GM21619 (cell line): ENCODE data around the gene CREB3L2.
"Not testable (repeated sequence)": the region's sequence is repeated elsewhere in the genome, so short reads cannot be mapped to it uniquely, and the experiment has no call there.

Experiments used
- ATAC-seq: cut with Tn5 transposase; IDR thresholded peaks from one replicate; pipeline ENCODE4 v1.9.1; 2021; ENCODE audit not compliant: unreplicated experiment

CREB3L2 gene, protein sequence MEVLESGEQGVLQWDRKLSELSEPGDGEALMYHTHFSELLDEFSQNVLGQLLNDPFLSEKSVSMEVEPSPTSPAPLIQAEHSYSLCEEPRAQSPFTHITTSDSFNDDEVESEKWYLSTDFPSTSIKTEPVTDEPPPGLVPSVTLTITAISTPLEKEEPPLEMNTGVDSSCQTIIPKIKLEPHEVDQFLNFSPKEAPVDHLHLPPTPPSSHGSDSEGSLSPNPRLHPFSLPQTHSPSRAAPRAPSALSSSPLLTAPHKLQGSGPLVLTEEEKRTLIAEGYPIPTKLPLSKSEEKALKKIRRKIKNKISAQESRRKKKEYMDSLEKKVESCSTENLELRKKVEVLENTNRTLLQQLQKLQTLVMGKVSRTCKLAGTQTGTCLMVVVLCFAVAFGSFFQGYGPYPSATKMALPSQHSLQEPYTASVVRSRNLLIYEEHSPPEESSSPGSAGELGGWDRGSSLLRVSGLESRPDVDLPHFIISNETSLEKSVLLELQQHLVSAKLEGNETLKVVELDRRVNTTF

DNA sequence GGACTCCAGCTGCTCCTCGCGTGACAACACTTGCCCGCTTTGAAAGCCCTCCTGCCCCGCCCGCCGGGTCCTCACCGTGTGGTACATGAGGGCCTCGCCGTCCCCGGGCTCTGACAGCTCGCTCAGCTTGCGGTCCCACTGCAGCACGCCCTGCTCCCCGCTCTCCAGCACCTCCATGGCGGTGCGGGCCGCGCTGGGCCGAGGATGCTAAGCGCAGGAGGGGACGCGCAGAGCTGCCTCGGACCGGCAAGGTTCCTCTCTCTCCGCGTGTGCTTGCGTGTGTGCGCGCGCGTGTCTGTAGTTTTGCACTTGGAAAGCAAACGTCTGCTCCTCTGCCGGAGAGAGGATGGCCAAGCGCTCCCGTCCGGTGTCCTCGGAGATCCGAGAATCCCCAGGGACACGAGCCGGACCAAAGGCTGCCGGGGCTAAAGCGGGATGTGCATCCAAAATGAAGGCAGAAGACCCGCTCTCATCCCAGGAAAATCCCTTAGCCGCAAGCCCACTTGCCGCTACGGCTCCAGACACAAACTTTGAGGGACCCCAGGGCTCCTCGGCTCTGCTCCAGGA, at the start of gene CREB3L2:
Gene CREB3L2 (minus strand): TSS at position 558 of the 567 bp plus-strand sequence. CDS start 381 bp downstream, at position 177.
- ATAC-seq: peak; percentile 31

DNA sequence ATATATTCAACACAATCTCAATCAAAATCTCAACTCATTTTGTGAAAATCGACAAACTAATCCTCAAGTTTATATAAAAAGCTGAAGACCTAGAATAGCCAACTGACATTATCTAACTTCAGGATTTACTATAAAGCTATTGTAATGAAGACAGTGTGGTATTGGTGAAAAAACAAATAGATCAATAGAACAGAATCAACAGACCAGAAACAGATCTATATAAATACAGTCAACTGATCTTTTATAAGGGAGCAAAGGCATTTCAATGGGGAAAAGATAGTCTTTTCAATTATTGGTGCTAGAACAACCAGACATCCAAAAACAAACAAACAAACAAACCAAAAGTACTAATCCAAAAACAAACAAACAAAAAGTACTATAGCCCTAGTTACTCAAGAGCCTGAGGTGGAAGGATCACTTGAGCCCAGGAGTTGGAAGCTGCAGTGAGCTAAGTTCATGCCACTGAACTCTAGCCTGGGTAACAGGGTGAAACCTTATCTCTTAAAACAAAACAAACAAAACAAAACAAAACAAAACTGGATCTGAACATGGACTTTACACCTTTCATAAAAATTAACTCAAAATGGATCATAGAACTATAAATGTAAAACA, 47.7 kb upstream of the CREB3L2 start:
- no peak for ATAC-seq

DNA sequence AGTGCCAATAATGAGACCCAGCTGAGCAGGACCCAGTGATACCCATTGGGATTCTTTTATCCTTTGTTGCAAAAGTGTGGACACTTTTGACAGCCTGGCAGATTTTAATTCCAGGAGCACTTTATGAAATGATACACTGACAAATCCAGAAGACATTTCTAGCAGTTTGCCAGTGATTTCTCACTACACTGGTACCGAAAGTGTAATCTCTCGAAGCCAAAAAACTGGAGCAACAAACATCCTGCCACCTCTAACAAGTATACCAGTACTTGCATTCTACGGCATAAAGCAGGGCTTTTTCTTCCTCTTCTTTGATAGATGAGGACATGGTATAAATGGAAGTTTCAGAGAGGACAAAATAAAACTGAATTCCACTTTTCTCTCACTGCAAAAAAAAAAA, 46.0 kb upstream of the CREB3L2 start:
- ATAC-seq: no peak

DNA sequence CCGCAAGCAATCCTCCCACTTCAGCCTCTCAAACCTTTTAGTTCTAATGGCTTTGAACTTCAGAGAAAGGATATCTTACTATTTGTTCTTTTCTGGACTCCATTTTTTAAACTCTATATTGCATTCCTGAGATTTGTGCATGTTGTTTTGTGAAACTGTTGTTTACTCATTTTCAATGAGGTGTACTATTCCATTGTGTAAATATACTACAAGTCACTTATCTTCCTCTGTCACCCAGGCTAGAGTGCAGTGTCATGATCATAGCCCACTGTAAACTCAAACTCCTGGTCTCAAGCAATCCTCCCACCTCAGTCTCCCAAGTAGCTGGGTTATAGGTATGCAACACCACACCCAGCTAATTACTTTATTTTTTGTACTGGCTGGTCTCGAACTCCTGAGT, 43.0 kb upstream of the CREB3L2 start:
- no peak for ATAC-seq

DNA sequence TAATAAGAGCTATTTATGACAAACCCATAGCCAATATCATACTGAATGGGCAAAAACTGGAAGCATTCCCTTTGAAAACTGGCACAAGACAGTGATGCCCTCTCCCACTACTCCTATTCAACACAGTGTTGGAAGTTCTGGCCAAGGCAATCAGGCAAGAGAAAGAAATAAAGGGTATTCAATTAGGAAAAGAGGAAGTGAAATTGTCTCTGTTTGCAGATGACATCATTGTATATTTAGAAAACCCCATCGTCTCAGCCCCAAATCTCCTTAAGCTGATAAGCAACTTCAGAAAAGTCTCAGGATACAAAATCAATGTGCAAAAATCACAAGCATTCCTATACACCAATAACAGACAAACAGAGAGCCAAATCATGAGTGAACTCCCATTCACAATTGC, 38.2 kb upstream of the CREB3L2 start:
- ATAC-seq: not testable (repeated sequence)

DNA sequence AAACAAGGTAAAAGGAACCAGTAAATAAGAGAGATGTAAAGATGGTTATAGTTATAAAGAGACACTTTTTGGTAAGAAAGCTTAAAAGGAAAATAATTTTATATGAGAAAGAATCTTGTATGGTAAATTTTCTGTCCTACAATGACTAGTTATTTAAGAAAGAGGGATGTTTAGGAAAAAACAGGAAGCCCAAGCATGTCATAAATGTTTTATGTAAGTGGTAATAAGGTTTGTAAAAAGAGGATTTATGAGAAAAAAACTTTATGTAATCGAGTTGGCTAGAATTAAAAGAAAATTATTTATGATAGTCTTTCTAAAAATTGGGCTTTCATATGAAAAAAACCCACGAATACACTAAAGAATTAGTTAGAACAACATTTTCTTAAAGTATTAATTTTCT, 34.2 kb upstream of the CREB3L2 start:
- no peak for ATAC-seq

DNA sequence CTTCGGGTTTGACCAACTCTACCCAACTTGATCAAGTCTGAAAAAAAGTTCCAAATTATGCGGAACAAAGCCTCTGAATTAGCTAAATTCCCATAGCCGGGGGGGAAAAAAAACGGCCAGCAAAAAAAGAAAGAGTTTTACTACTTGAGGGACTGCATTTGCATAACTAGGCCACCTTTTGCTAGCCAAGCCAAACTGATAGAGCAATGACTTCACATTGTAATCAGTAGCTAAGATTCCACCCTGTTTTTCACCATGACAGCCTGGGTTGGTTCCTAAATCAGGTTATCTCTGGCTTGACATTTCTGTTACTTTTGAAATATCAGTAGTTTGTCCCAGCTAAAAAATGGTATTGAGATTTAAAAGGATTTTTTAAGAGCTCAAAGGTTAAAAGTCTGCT, 31.4 kb upstream of the CREB3L2 start:
- no peak for ATAC-seq

DNA sequence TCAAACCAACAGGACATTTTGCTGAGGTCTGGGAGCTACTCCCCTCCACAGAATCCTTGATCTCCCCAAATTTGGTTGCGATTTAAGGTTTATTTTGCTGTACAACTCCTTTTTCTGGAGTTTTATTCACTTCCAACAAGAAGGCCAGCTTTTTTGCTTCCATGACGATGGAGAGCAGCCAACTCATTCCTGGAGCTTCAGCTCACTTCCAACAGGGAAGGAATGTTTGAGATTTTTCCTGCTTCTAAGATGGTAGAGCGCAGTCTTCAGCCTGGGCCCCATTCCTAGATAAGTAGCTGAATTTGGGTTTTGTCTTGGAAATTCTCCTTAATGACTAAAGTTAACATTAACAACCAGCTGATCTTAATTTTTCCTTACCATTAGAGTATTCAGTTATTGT, 30.9 kb upstream of the CREB3L2 start:
- ATAC-seq: no peak

DNA sequence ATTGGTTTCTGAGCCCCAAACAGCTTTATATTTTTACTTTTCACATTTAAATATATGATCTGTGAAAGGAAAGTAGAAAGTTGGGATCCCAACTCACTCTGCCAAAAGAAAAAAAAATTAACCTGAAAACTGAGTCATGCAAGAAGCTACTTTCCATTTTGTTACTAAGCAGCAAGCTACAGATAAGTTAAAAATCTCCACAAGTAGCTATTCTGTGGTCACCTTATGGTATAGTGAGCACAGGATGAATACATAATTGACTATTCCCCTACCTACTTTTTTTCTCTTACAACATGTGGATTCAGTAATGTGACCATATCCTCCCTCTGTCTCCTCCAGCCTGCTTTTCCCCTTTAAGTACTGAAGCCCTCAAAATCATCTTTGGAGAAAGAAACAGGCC, 30.3 kb upstream of the CREB3L2 start:
- peak; percentile 87 for ATAC-seq

DNA sequence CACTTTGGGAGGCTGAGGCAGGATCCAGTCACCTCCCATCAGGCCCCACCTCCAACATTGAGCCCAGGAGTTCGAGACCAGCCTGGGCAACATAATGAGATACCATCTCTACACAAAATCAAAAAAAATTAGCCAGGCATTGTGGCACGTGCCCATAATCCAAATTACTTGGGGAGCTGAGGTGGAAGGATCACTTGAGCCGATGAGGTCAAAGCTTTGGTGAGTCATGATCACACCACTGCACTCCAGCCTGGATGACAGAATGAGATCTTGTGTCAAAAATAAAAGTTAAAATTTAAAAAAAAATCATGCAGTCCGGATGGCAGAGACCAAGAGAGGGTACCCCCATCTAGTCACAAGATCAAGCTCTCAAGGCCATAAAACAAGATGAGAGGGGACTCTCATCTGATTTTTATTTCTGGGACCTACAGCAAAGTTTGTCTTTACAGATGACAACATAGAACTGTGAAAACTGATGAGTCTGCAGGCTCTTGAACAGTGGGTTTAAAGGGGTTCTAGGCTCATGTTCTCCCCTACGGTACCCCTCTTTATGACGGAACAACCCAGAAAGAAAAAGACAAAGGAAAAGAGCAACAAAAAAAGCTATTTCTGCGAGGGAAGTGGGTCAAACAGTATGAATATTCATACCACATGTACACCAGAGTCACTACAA, 28.9 kb upstream of the CREB3L2 start:
- ATAC-seq: no peak

DNA sequence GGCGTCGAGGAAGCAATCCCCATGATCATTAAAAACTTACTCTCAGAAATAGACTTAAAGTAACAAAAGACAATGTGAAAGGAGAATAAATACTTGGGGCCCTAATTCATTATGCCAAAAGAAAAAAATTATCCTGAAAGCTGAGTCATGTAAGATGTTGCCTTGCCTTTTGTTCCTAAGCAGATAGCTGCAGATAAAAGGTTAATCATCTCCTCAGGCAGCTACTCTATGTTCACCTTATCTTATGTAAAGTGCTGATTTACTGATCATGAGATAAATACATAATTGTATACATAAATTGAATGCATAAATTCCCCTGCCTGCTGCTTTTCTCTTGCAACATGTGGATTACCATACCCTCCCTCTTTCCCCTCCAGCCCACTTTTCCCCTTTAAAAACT, 28.1 kb upstream of the CREB3L2 start:
- ATAC-seq: no peak

DNA sequence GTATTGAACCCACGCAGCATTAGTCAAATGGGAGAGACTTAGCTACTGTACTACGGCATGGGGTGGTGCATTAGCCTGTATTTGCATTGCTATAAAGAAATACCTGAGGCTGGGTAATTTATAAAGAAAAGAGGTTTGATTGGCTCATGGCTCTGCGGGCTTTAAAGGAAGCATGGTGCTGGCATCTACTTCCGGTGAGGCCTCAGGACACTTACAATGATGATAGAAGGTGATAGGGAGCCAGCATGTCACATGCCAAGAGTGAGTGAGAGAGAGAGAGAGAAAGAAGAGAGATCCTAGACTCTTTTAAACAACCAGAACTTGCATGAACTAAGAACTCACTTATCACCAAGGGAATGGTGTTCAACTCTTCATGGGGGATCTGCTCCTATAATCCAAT, 27.2 kb upstream of the CREB3L2 start:
- ATAC-seq: no peak

DNA sequence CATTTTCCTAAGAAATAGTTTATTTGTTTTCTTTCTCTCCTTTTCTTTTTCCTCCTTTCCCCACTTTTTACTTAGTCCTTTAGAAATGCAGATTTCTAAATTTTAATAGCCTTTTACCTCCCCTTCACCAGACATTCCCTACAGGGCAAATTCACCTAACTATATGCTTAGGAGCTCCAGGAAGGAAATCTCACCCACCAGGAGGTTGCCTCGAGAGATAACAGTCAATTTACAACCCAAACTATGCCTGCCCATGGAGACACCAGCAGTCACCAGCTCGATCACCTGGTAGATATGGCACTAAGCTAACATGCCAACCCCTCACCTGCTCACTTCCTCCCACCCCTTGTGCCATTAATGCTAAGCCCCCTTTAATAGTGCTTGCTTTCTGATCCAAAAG, 25.2 kb upstream of the CREB3L2 start:
- no peak for ATAC-seq

DNA sequence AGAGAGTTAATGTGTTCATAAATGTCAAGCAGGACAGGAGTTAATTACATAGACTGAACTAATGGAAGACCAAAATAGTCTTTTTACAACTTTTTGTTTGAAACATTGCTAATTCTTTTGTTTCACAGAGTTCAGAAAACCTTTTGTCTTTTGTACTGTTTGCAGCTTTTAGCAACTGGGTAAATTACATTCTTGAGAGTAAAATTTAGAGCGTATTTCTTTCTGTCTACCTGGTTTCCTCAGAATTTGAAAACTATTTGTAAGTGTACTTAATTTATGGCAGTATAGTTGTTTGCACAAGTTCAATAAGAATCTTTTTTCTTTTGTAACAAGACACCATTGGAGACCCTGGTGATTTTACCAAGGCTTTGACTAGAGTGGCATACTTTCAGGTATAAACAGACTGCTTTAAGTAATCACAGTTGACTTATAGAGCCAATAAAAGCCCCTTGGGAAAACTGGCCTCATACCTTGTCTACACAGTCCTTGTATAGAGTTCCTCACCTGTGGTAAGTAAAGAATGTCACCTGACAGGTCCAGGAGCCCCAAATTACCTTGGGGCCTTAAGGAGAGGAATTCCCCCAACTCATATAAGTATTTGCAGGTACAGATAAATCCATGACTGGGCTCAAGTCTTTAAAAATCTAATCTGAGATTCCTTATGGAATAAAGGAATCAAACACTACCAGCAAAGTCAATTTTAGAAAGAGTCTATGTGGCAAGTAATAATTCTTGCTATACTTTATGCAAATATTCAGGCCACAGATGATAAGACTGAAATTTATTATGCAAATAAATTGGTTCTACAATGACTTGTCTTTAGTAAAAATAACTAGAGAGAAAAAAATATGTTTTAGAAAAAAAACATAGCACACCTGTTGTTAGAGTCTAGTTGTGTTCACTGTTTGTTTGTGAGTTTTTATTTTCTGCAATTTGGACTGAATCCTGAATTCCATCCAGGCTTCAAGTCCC, 23.6 kb upstream of the CREB3L2 start:
- ATAC-seq: no peak

DNA sequence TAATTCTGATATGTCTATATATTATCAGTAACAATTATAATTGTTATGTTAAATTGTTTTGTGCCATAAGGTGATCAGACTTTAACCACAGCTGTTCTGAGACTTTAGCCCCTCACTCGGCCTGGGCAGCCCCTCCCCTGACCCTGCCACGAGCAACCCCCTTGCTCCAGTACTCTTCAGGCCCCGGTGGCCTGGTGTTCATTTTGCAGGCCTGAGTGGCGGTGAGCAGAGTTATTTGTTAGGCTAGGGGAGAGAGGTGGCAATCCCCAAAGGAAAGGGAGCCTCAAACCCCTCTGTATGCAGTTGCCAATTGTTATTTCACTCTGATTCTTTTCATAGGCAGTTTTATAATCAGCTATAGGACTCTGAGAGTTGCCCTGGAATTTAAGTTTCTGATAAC, 22.9 kb upstream of the CREB3L2 start:
- ATAC-seq: no peak

DNA sequence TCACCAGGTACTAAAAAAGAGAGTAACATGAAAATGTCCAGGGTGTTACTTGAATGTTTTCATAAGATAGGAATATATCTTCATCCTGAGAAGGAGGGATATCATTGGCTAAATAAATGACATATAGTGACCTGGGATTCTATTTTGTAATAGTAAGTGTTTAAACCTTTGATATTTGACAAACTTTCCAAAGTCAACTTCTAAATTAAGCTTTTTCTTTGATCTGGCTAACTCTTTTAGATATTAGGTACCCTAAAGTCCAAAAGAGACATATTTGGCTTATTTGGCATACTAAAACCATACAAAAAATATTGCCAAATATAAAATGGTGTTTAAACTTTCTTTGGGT, 22.4 kb upstream of the CREB3L2 start:
- no peak for ATAC-seq

DNA sequence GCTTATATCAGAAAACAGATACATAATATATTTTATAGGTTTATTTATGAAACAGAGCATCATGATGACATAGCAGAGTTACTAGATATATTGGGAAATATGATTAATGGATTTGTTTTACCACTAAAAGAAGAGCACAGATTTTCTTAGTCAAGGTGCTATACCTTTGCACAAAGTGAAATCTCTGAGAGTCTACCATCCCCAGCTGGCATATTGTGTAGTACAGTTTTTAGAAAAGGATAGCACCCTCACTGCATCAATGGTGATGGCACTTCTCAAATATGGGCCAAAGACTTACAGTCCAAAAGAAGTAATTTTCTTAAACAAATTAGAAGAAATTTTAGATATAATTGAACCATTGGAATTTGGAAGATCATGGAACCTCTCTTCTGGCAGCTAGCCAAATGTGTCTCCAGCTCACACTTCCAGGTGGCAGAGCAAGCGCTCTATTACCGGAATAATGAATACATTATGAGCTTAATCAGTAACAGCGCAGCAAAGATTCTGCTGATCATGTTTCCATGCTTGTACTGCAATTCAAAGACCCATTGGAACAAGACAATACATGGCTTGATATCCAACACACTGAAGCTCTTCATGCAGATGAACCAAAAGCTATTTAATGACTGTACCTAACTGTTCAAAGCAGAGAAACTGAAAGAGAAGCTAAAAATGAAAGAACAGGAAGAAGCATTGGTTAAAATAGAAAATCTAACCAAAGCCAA, 21.9 kb upstream of the CREB3L2 start:
- peak; percentile 85 for ATAC-seq

DNA sequence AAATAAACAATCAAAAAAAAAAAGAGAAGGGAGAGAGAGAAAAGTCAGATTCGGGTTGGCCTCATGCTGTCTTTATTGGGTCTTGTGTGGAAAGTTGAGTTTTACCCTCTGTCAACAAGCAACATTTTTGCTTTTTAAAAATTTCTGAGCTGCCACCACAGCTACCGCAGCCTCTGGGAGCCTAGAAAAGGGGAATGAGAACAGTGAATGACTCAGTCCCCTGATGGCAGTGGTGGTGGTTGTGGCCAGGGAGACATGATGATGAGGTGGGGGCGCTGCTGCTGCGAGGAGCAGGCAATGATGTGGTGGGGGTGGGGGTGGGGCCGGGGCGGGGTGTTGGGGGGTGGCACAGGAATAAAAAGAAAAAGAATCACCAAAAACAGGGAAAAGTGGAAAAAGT, 20.0 kb upstream of the CREB3L2 start:
- no peak for ATAC-seq

DNA sequence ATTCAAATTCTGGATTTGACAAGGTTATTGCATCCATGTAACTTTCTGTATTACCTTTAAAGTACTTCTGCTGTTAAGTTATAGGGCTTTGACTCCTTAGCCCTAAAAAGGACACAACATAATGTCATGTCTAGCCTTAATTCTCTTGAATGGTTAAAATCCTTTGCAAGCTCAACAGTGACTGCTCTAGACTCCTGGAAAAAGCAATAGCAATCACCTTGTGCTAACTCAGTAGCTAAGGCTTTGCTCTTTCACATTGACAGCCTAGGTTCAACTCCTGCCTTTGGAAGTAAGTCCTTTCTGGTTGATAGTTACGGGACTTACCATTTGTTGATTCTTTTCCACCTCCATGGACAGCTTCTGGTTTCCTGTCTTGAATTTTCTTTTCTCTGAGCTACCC, 16.1 kb upstream of the CREB3L2 start:
- ATAC-seq: no peak

DNA sequence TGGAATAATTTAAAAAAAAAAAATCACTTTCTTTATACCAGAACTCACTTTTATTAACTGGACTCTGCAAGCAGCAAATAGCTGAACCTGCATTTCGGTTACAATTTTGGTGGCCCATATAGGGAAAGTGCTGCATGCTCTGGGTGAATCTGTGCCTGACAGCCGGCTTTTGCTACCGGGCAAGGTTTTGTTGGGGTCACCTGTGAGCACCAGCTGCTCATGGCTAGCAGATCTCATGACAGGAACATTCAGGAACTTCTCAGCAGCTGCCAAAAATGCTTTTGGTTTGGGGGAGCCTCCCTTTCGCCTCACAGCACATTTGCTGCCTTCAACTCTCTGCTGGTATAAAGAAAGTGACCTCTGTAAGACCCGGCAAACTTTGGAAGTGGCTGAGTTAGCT, 13.2 kb upstream of the CREB3L2 start:
- ATAC-seq: no peak
